GM19397 (cell line): ENCODE results near the gene AHNAK2.
A peak's percentile ranks its signal among the peaks of the same experiment; 100 is the strongest.
"Not testable (repeated sequence)": the region's sequence is repeated elsewhere in the genome, so short reads cannot be mapped to it uniquely, and the experiment has no call there.

ENCODE experiments used
- ATAC-seq: cut with Tn5 transposase; IDR thresholded peaks from one replicate; pipeline ENCODE4 v1.9.1; 2021; ENCODE audit warnings: mild to moderate bottlenecking, moderate library complexity; ENCODE audit not compliant: unreplicated experiment

AHNAK2 gene

GRCh38 chr14:104928391-104929133 is 49.6 kb downstream of the AHNAK2 start:
- no peak for ATAC-seq

GRCh38 chr14:104927901-104928300 is 50.3 kb downstream of the AHNAK2 start:
- ATAC-seq: no peak

GRCh38 chr14:104927432-104927816 is 50.8 kb downstream of the AHNAK2 start:
- ATAC-seq: no peak

GRCh38 chr14:104926619-104927431 is 51.3 kb downstream of the AHNAK2 start:
- ATAC-seq: peak; percentile 80

GRCh38 chr14:104925855-104926609 is 52.1 kb downstream of the AHNAK2 start:
- ATAC-seq: no peak

- ATAC-seq: no peak
Observed at GRCh38 chr14:104925214-104925854, 52.8 kb downstream of the AHNAK2 start.

GRCh38 chr14:104924421-104925213 is 53.6 kb downstream of the AHNAK2 start, which contains the start of gene PLD4:
PLD4 (plus strand) TSS chr14:104924879; CDS start chr14:104927141, 2,262 bp downstream.
- no peak for ATAC-seq

- no peak for ATAC-seq
Observed at GRCh38 chr14:104923640-104924420, 54.3 kb downstream of the AHNAK2 start.

GRCh38 chr14:104919993-104920315 is 58.2 kb downstream of the AHNAK2 start:
- no peak for ATAC-seq

- ATAC-seq: not testable (repeated sequence)
Observed at GRCh38 chr14:104919152-104919992, 58.8 kb downstream of the AHNAK2 start.

- ATAC-seq: no peak
Observed at GRCh38 chr14:104917993-104918392, 60.2 kb downstream of the AHNAK2 start.

- no peak for ATAC-seq
Observed at GRCh38 chr14:104917116-104917515, 61.1 kb downstream of the AHNAK2 start.

- no peak for ATAC-seq
Observed at GRCh38 chr14:104913435-104913834, 64.7 kb downstream of the AHNAK2 start.

GRCh38 chr14:104912053-104912452 is 66.1 kb downstream of the AHNAK2 start:
- no peak for ATAC-seq

GRCh38 chr14:104908303-104908702 is 69.9 kb downstream of the AHNAK2 start:
- no peak for ATAC-seq

GRCh38 chr14:104905579-104905933 is 72.6 kb downstream of the AHNAK2 start:
- ATAC-seq: not testable (repeated sequence)

- not testable (repeated sequence) for ATAC-seq
Observed at GRCh38 chr14:104904650-104905578, 73.3 kb downstream of the AHNAK2 start.
